Suppressor macrophage treated with lipopolysaccharide for 4 hours (primary cell): ENCODE measurements around the gene USP17L24.
"Not testable (repeated sequence)": the region's sequence is repeated elsewhere in the genome, so short reads cannot be mapped to it uniquely, and the experiment has no call there.

Experiments
- DNase-seq: peaks from one replicate; pipeline ENCODE4 v3.0.0-alpha.2; 2020

USP17L24 gene

GRCh38 chr4:9324865-9325264 is at the start of gene USP17L24:
Gene USP17L24, plus strand, starts transcription at chr4:9325165. Its CDS starts 0 bp downstream, at chr4:9325165.
- DNase-seq, result not testable (repeated sequence)

GRCh38 chr4:9324191-9324590 is 774 bp upstream of the USP17L24 start:
- not testable (repeated sequence) for DNase-seq

GRCh38 chr4:9329611-9330010 is 4.6 kb downstream of the USP17L24 start, which contains the start of gene USP17L25:
Gene USP17L25, plus strand, starts transcription at chr4:9329911. Its CDS starts 0 bp downstream, at chr4:9329911.
- DNase-seq, result not testable (repeated sequence)

- DNase-seq, result not testable (repeated sequence)
Measured at GRCh38 chr4:9334358-9334757, 9.4 kb downstream of the USP17L24 start, which contains the start of gene USP17L26. Gene USP17L26, plus strand, starts transcription at chr4:9334658. Its CDS starts 0 bp downstream, at chr4:9334658.

GRCh38 chr4:9339103-9339502 is 14.1 kb downstream of the USP17L24 start, which contains the start of gene USP17L5:
Gene USP17L5, plus strand, starts transcription at chr4:9339403. Its CDS starts 0 bp downstream, at chr4:9339403.
- not testable (repeated sequence) for DNase-seq

GRCh38 chr4:9343848-9344247 is 18.9 kb downstream of the USP17L24 start, which contains the start of gene USP17L27:
Gene USP17L27, plus strand, starts transcription at chr4:9344148. Its CDS starts 0 bp downstream, at chr4:9344148.
- not testable (repeated sequence) for DNase-seq

GRCh38 chr4:9348593-9348992 is 23.6 kb downstream of the USP17L24 start, which contains the start of gene USP17L28:
Gene USP17L28, plus strand, starts transcription at chr4:9348893. Its CDS starts 0 bp downstream, at chr4:9348893.
- DNase-seq, result not testable (repeated sequence)

- DNase-seq, result not testable (repeated sequence)
Measured at GRCh38 chr4:9350866-9351265, 25.9 kb downstream of the USP17L24 start.

- DNase-seq, result not testable (repeated sequence)
Measured at GRCh38 chr4:9353338-9353737, 28.4 kb downstream of the USP17L24 start, which contains the start of gene USP17L29. Gene USP17L29, plus strand, starts transcription at chr4:9353638. Its CDS starts 0 bp downstream, at chr4:9353638.

- DNase-seq, result not testable (repeated sequence)
Measured at GRCh38 chr4:9362829-9363228, 37.9 kb downstream of the USP17L24 start, which contains the start of gene USP17L30. Gene USP17L30, plus strand, starts transcription at chr4:9363129. Its CDS starts 0 bp downstream, at chr4:9363129.
